H1 (cell line): ENCODE results near the gene SMAP1.

Source experiments
- CHD2 ChIP-seq: IDR thresholded peaks from 2 replicates; pipeline ENCODE4 v1.6.1; 2012; ENCODE audit warnings: low read length, improper control_type of control experiment
- EZH2 ChIP-seq: fragments of 200-600 bp; sonication (generic); IDR thresholded peaks from 2 replicates; pipeline ENCODE4 v1.7.1; 2012; ENCODE audit warnings: low read depth, mild to moderate bottlenecking, moderate library complexity, low read length, inconsistent platforms; ENCODE audit not compliant: severe bottlenecking
- GABPA ChIP-seq: IDR thresholded peaks from 2 replicates; pipeline ENCODE4 v1.6.1; 2011; ENCODE audit warnings: mild to moderate bottlenecking, low read length, moderate library complexity, borderline replicate concordance; ENCODE audit not compliant: insufficient read depth
- HDAC6 ChIP-seq: IDR thresholded peaks from one replicate; pipeline ENCODE4 v1.7.1; 2012; ENCODE audit warnings: low read depth, mild to moderate bottlenecking, inconsistent platforms, low read length, moderate library complexity
- NRF1 ChIP-seq: IDR thresholded peaks from 2 replicates; pipeline ENCODE4 v1.6.1; 2011; ENCODE audit warnings: mild to moderate bottlenecking, low read depth, low read length, improper control_type of control experiment
- POLR2A ChIP-seq, 2 experiments: IDR thresholded peaks; 1 replicate in 1 of 2; 2 replicates in 1 of 2; pipeline ENCODE4 v1.6.1; 2011; ENCODE audit warnings: low read depth in 2 of 2, low read length in 2 of 2, mild to moderate bottlenecking in 2 of 2; ENCODE audit errors: control extremely low read depth in 1 of 2
- RAD21 ChIP-seq, 2 experiments: IDR thresholded peaks in 1 of 2; conservative IDR thresholded peaks in 1 of 2; 2 replicates each; pipeline ENCODE4 v1.6.1; 2011; ENCODE audit warnings: low read depth in 2 of 2, low read length in 2 of 2, improper control_type of control experiment in 1 of 2, inconsistent platforms in 1 of 2, mild to moderate bottlenecking in 1 of 2, moderate library complexity in 1 of 2
- SIRT6 ChIP-seq: IDR thresholded peaks from one replicate; pipeline ENCODE4 v1.7.1; 2012; ENCODE audit warnings: low read length, inconsistent platforms
- TAF1 ChIP-seq: IDR thresholded peaks from 2 replicates; pipeline ENCODE4 v1.6.1; 2011; ENCODE audit warnings: mild to moderate bottlenecking, low read depth, low read length
- TF ChIP-seq, protein P1 (sequence below), 3 experiments: IDR thresholded peaks; 1 replicate in 2 of 3; 2 replicates in 1 of 3; pipeline versions ENCODE4 v1.5.1 to v1.6.1; 2011; ENCODE audit warnings: low read length in 3 of 3, mild to moderate bottlenecking in 3 of 3, inconsistent platforms in 2 of 3, low read depth in 1 of 3, moderate library complexity in 1 of 3; ENCODE audit not compliant: insufficient read depth in 1 of 3; ENCODE audit errors: control extremely low read depth in 1 of 3

DNA sequence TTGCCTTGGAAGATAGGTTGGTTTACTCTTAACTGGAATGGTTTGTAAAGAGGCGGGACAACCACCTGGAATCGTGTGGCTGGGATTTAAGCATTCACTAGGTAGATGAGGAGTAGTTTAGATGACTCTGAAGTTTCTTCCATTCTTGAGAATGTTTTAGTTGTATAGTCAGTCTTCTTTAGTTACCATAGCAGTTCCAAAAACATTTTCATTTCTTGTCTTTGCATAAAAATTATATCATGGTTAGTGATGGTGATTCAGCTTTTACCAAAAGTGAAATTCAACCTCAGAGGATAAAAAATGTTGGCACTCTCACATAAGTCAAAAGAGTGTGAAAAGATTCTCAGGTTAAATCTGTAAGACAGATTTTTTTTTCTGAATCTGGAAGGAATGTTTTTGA, 70.3 kb downstream of the SMAP1 start:
- TF ChIP-seq, protein P1, sequence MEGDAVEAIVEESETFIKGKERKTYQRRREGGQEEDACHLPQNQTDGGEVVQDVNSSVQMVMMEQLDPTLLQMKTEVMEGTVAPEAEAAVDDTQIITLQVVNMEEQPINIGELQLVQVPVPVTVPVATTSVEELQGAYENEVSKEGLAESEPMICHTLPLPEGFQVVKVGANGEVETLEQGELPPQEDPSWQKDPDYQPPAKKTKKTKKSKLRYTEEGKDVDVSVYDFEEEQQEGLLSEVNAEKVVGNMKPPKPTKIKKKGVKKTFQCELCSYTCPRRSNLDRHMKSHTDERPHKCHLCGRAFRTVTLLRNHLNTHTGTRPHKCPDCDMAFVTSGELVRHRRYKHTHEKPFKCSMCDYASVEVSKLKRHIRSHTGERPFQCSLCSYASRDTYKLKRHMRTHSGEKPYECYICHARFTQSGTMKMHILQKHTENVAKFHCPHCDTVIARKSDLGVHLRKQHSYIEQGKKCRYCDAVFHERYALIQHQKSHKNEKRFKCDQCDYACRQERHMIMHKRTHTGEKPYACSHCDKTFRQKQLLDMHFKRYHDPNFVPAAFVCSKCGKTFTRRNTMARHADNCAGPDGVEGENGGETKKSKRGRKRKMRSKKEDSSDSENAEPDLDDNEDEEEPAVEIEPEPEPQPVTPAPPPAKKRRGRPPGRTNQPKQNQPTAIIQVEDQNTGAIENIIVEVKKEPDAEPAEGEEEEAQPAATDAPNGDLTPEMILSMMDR (IDR thresholded peaks at IDR 0.05; ENCODE audit: control extremely low read depth in 1 of 3, insufficient read depth in 1 of 3, low read depth in 1 of 3, low read length in 3 of 3), result no peak
- TF ChIP-seq EZH2 (no peak), HDAC6 (no peak), CHD2 (no peak), TAF1 (no peak), NRF1 (no peak), POLR2A (IDR thresholded peaks at IDR 0.05; ENCODE audit: control extremely low read depth in 1 of 2, low read depth in 2 of 2, low read length in 2 of 2) (no peak), RAD21 (IDR thresholded peaks at IDR 0.05 in 1 of 2, conservative IDR thresholded peaks at IDR 0.05 in 1 of 2; ENCODE audit: low read depth in 2 of 2, low read length in 2 of 2) (no peak), SIRT6 (no peak), GABPA (no peak)
